Melanocyte of skin (primary cell): Measurements from ENCODE around the gene FAAH2. TPM values are rescaled to one million over a fixed set of nuclear protein-coding genes. Genes with fewer than 3 reads are reported as not detected.

Source experiments
- total RNA-seq, 2 donors: library from RNA; depleted of rRNA; stranded (reverse); fragments of >200 nt; gene quantifications; 2 replicates each; pipeline ENCODE4 v1.2.3, GENCODE V29; 2012

The FAAH2 gene, protein sequence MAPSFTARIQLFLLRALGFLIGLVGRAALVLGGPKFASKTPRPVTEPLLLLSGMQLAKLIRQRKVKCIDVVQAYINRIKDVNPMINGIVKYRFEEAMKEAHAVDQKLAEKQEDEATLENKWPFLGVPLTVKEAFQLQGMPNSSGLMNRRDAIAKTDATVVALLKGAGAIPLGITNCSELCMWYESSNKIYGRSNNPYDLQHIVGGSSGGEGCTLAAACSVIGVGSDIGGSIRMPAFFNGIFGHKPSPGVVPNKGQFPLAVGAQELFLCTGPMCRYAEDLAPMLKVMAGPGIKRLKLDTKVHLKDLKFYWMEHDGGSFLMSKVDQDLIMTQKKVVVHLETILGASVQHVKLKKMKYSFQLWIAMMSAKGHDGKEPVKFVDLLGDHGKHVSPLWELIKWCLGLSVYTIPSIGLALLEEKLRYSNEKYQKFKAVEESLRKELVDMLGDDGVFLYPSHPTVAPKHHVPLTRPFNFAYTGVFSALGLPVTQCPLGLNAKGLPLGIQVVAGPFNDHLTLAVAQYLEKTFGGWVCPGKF
- total RNA-seq: not detected

DNA sequence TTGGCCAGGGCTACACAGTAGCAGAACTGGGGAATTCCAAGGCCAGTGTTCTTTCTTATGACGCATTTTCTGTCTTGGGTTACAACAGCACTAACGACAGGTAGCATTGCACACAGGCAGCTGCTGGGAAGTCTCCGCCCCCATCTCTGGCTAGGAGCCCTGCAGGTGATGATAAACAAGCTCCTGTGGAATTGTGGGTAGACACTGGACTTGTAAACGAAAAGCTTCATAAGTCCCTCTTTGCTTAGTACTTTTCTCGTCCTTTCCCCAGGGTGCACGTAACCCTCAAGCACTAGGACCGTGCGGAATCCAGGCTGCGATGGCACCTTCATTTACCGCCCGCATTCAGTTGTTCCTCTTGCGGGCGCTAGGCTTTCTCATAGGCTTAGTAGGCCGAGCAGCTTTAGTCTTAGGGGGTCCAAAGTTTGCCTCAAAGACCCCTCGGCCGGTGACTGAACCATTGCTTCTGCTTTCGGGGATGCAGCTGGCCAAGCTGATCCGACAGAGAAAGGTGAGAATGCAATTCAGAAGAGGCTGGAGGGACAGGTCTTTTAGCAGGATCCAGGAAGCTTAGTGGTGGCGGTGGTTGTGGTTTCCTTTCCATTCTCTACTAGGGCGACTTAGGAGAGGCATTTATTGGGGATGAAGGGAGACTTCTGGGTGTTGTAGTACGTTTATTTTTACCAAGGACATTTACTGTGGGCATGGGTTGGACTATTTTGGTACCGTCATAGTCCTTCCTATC, at the start of gene FAAH2:
Gene FAAH2, plus strand, starts transcription at position 200 of the 745 bp plus-strand sequence. Its CDS starts 120 bp downstream, at position 320.

Other genes with a start within 250 kb of the FAAH2 start
- gene SPIN2B, start 165.2 kb upstream of the FAAH2 start, total RNA-seq: 1 to 10 TPM; 5.2 to 6.0 TPM
- gene SPIN2A, start 149.3 kb upstream of the FAAH2 start, total RNA-seq: under 1 TPM; 0.33 to 0.34 TPM